SKM-1 (cell line): ENCODE results near the gene ATG2B.

Experiments used
- DNase-seq: peaks from one replicate; lab custom pipeline; 2025; ENCODE audit not compliant: unreplicated experiment; lab: John Stamatoyannopoulos, UW

Gene ATG2B

GRCh38 chr14:96272777-96273473, 90.2 kb downstream of the ATG2B start:
- DNase-seq: no peak

- DNase-seq: no peak
Observed at GRCh38 chr14:96271421-96271762, 91.7 kb downstream of the ATG2B start.

- no peak for DNase-seq
Observed at GRCh38 chr14:96270565-96271420, 92.3 kb downstream of the ATG2B start.

- no peak for DNase-seq
Observed at GRCh38 chr14:96269359-96269710, 93.8 kb downstream of the ATG2B start.

- DNase-seq: no peak
Observed at GRCh38 chr14:96268431-96269358, 94.4 kb downstream of the ATG2B start.

- no peak for DNase-seq
Observed at GRCh38 chr14:96267916-96268315, 95.2 kb downstream of the ATG2B start.

- DNase-seq: no peak
Observed at GRCh38 chr14:96267336-96267735, 95.8 kb downstream of the ATG2B start.

GRCh38 chr14:96265383-96266095, 97.6 kb downstream of the ATG2B start:
- no peak for DNase-seq

- DNase-seq: no peak
Observed at GRCh38 chr14:96264853-96265252, 98.3 kb downstream of the ATG2B start.

GRCh38 chr14:96264200-96264553, 99.0 kb downstream of the ATG2B start:
- no peak for DNase-seq

GRCh38 chr14:96263347-96264199, 99.6 kb downstream of the ATG2B start:
- DNase-seq: no peak

- no peak for DNase-seq
Observed at GRCh38 chr14:96261772-96262655, 101.1 kb downstream of the ATG2B start.

GRCh38 chr14:96261053-96261452, 102.1 kb downstream of the ATG2B start:
- DNase-seq: no peak

- DNase-seq: no peak
Observed at GRCh38 chr14:96260341-96260821, 102.8 kb downstream of the ATG2B start.

GRCh38 chr14:96257900-96258299, 105.2 kb downstream of the ATG2B start:
- DNase-seq: no peak

- DNase-seq: no peak
Observed at GRCh38 chr14:96257056-96257455, 106.1 kb downstream of the ATG2B start.

GRCh38 chr14:96256407-96256806, 106.7 kb downstream of the ATG2B start:
- DNase-seq: no peak

- no peak for DNase-seq
Observed at GRCh38 chr14:96255501-96256366, 107.4 kb downstream of the ATG2B start, which contains the start of gene BDKRB1. BDKRB1 (plus strand) TSS chr14:96256210; CDS start chr14:96263683, 7,473 bp downstream.
